Sciatic nerve (tissue), 2 donors: ENCODE measurements around the gene LEAP2. TPM values are rescaled to one million over a fixed set of nuclear protein-coding genes. Genes with fewer than 3 reads are reported as not detected.

Source experiments
- ATAC-seq: fragments of 200-7000 bp; cut with Tn5 transposase; one replicate; pipeline ENCODE4 v1.9.1; 2020; ENCODE audit warnings: mild to moderate bottlenecking, moderate library complexity
- DNase-seq: peaks from one replicate; pipeline ENCODE4 v3.0.0-alpha.2; 2020; ENCODE audit warnings: low spot score
- intact Hi-C: fragments of 100-400 bp; cut with DNase I; formaldehyde crosslinking; loops from one replicate; pipeline ENCODE4 v1.14.2; 2022
- total RNA-seq: library from RNA; stranded (reverse); fragmentation: NEBNext Ultra II Directional; extraction: Animal tissue kit (Norgen Biotek cat#: 25700); gene quantifications from one replicate; pipeline ENCODE4 v1.2.1, GENCODE V29; 2021
- donor health status: DM: no; HTN: no; CAD: no.
- donor health status: DM: no; HTN: no; CAD: no.

LEAP2 gene
- total RNA-seq, 1 donor from 2014 or later, result 2.9 TPM

GRCh38 chr5:132871459-132872284, 1.8 kb upstream of the LEAP2 start:
- no peak for ATAC-seq
- intact Hi-C loops, result no loop called here
- no peak for DNase-seq

GRCh38 chr5:132872788-132873118, 715 bp upstream of the LEAP2 start:
- no peak for DNase-seq
- no peak for ATAC-seq
- intact Hi-C loops, result no loop called here

- intact Hi-C loops, result no loop called here
- ATAC-seq (no peak), DNase-seq (no peak)
These were observed 433 bp downstream of the LEAP2 start for GRCh38 chr5:132873930-132874271.

- intact Hi-C loops, result no loop called here
- DNase-seq (no peak), ATAC-seq (no peak)
These were observed 2.7 kb downstream of the LEAP2 start for GRCh38 chr5:132876020-132876759.

GRCh38 chr5:132877466-132877865, 4.0 kb downstream of the LEAP2 start:
- no peak for DNase-seq
- no peak for ATAC-seq
- intact Hi-C loops, result no loop called here

- intact Hi-C loops, result no loop called here
- DNase-seq, result no peak
- no peak for ATAC-seq
These were observed 4.5 kb downstream of the LEAP2 start for GRCh38 chr5:132877938-132878337.

GRCh38 chr5:132883261-132883834, 9.9 kb downstream of the LEAP2 start:
- DNase-seq (no peak), ATAC-seq (peak; percentile 84)
- intact Hi-C loops, result no loop called here

GRCh38 chr5:132884548-132884947, 11.1 kb downstream of the LEAP2 start:
- DNase-seq (no peak), ATAC-seq (no peak)
- intact Hi-C loops, result no loop called here

- intact Hi-C loops, result no loop called here
- no peak for ATAC-seq
- no peak for DNase-seq
These were observed 12.8 kb downstream of the LEAP2 start for GRCh38 chr5:132886064-132886823.

GRCh38 chr5:132887283-132887682, 13.8 kb downstream of the LEAP2 start:
- no peak for ATAC-seq
- intact Hi-C loops, result no loop called here
- DNase-seq, result no peak

GRCh38 chr5:132889501-132889900, 16.0 kb downstream of the LEAP2 start:
- intact Hi-C loops, result no loop called here
- ATAC-seq (no peak), DNase-seq (no peak)

- ATAC-seq, result no peak
- intact Hi-C loops, result no loop called here
- no peak for DNase-seq
These were observed 17.3 kb downstream of the LEAP2 start for GRCh38 chr5:132890817-132891216.

- no peak for ATAC-seq
- intact Hi-C loops, result no loop called here
- no peak for DNase-seq
These were observed 22.3 kb downstream of the LEAP2 start for GRCh38 chr5:132895719-132896305.

GRCh38 chr5:132896685-132897084, 23.2 kb downstream of the LEAP2 start:
- ATAC-seq (no peak), DNase-seq (no peak)
- intact Hi-C loops, result no loop called here

- DNase-seq (no peak), ATAC-seq (no peak)
- intact Hi-C loops, result no loop called here
These were observed 24.6 kb downstream of the LEAP2 start for GRCh38 chr5:132898094-132898493.

- intact Hi-C loops, result no loop called here
- no peak for DNase-seq
- ATAC-seq, result no peak
These were observed 27.6 kb downstream of the LEAP2 start for GRCh38 chr5:132901036-132901435.

GRCh38 chr5:132901730-132902129, 28.3 kb downstream of the LEAP2 start:
- ATAC-seq, result no peak
- no peak for DNase-seq
- intact Hi-C loops, result no loop called here

GRCh38 chr5:132905938-132906337, 32.5 kb downstream of the LEAP2 start:
- DNase-seq (no peak), ATAC-seq (no peak)
- intact Hi-C loops, result no loop called here

- ATAC-seq (no peak), DNase-seq (no peak)
- intact Hi-C loops, result no loop called here
These were observed 33.7 kb downstream of the LEAP2 start for GRCh38 chr5:132907161-132907560.
